Measurements from ENCODE around the gene NID2. TPM values are rescaled to one million over a fixed set of nuclear protein-coding genes. Genes with fewer than 3 reads are reported as not detected.

NID2 gene
- total RNA-seq, 4 donors from 2014 or later = 0.17 to 3.0 (median 1.1) TPM

- intact Hi-C loops (cut with DNase I; ENCODE audit: low total_unique reads) = no loop called here
- TF ChIP-seq POLR2A (IDR thresholded peaks at IDR 0.05) = no peak
- 58 to 60% methylated on average over 4 of the region's 4 CpGs for WGBS, 2 donors
- no peak for DNase-seq (ENCODE audit: low spot score in 2 of 2)
- no peak overlapping the region for H3K4me3 ChIP-seq (ENCODE audit: low read depth, poor library complexity, severe bottlenecking)
Observed at GRCh38 chr14:52094546-52095271, 25.9 kb upstream of the NID2 start.

GRCh38 chr14:52091928-52092327, 23.1 kb upstream of the NID2 start:
- H3K4me3 ChIP-seq (ENCODE audit: low read depth, poor library complexity, severe bottlenecking) = no peak overlapping the region
- DNase-seq (ENCODE audit: low spot score in 2 of 2) = no peak
- TF ChIP-seq POLR2A (IDR thresholded peaks at IDR 0.05) (no peak), CTCF (IDR thresholded peaks at IDR 0.05) (no peak)
- intact Hi-C loops (cut with DNase I; ENCODE audit: low total_unique reads) = no loop called here

GRCh38 chr14:52090936-52091335, 22.1 kb upstream of the NID2 start:
- 88 to 91% methylated on average over 4 of the region's 4 CpGs for WGBS, 2 donors
- DNase-seq (ENCODE audit: low spot score in 2 of 2) = no peak
- intact Hi-C loops (cut with DNase I; ENCODE audit: low total_unique reads) = no loop called here

GRCh38 chr14:52089218-52089617, 20.4 kb upstream of the NID2 start:
- intact Hi-C loops (cut with DNase I; ENCODE audit: low total_unique reads) = no loop called here
- 49 to 53% methylated on average over 1 of the region's 1 CpG for WGBS, 2 donors
- TF ChIP-seq POLR2A (IDR thresholded peaks at IDR 0.05) (no peak), CTCF (IDR thresholded peaks at IDR 0.05) (no peak)
- no peak overlapping the region for H3K4me3 ChIP-seq (ENCODE audit: low read depth, poor library complexity, severe bottlenecking)
- no peak for DNase-seq (ENCODE audit: low spot score in 2 of 2)

More at GRCh38 chr14:52090936-52091335, 22.1 kb upstream of the NID2 start:
- H3K4me3 ChIP-seq (ENCODE audit: low read depth, poor library complexity, severe bottlenecking) = no peak overlapping the region
- TF ChIP-seq POLR2A (IDR thresholded peaks at IDR 0.05) (no peak), CTCF (IDR thresholded peaks at IDR 0.05) (no peak)

- TF ChIP-seq CTCF (IDR thresholded peaks at IDR 0.05) (no peak), POLR2A (IDR thresholded peaks at IDR 0.05) (no peak)
- no peak overlapping the region for H3K4me3 ChIP-seq (ENCODE audit: low read depth, poor library complexity, severe bottlenecking)
- WGBS, 2 donors = 48 to 57% methylated on average over 4 of the region's 4 CpGs
- no peak for DNase-seq (ENCODE audit: low spot score in 2 of 2)
- intact Hi-C loops (cut with DNase I; ENCODE audit: low total_unique reads) = no loop called here
Observed at GRCh38 chr14:52086711-52087110, 17.9 kb upstream of the NID2 start.

GRCh38 chr14:52082903-52083302, 14.0 kb upstream of the NID2 start:
- TF ChIP-seq POLR2A (IDR thresholded peaks at IDR 0.05) (no peak), CTCF (IDR thresholded peaks at IDR 0.05) (no peak)
- DNase-seq (ENCODE audit: low spot score in 2 of 2) = no peak
- intact Hi-C loops (cut with DNase I; ENCODE audit: low total_unique reads) = no loop called here
- no peak overlapping the region for H3K4me3 ChIP-seq (ENCODE audit: low read depth, poor library complexity, severe bottlenecking)

Measured in lower leg skin (tissue), 4 donors.